CD14-positive monocyte (primary cell): Measurements from ENCODE around the gene AGPAT3. TPM values are rescaled to one million over a fixed set of nuclear protein-coding genes. Genes with fewer than 3 reads are reported as not detected.

Source experiments
- DNase-seq, 3 donors: peaks; one replicate each; pipeline ENCODE4 v3.0.0-alpha.2; 2011 to 2022
- H2AFZ ChIP-seq: 2 replicates; pipeline ENCODE4 v1.6.0; 2012; ENCODE audit warnings: mild to moderate bottlenecking, low read depth, low read length, inconsistent platforms; ENCODE audit not compliant: insufficient read depth, poor library complexity, severe bottlenecking
- H3K27ac ChIP-seq, 2 donors: 1 replicate in 1 of 2; 2 replicates in 1 of 2; pipeline ENCODE4 v1.5.1; 2012 to 2013; ENCODE audit warnings: low read length in 2 of 2, control low read depth in 1 of 2, inconsistent platforms in 1 of 2, low read depth in 1 of 2, mild to moderate bottlenecking in 1 of 2
- H3K27me3 ChIP-seq, 2 donors: one replicate each; pipeline versions ENCODE4 v1.6.0 to v1.6.1; 2011 to 2013; ENCODE audit warnings: low read length in 2 of 2; ENCODE audit not compliant: control insufficient read depth in 2 of 2, insufficient read depth in 2 of 2
- H3K36me3 ChIP-seq, 2 donors: replicated peaks in 1 of 2; 1 replicate in 1 of 2; 2 replicates in 1 of 2; pipeline versions ENCODE4 v1.5.1 to v1.6.1; 2012 to 2013; ENCODE audit warnings: low read length in 2 of 2, control low read depth in 1 of 2, inconsistent platforms in 1 of 2, mild to moderate bottlenecking in 1 of 2; ENCODE audit not compliant: insufficient read depth in 2 of 2, control insufficient read depth in 1 of 2
- H3K4me1 ChIP-seq, 2 donors: 1 replicate in 1 of 2; 2 replicates in 1 of 2; pipeline versions ENCODE4 v1.5.1 to v1.6.1; 2012 to 2013; ENCODE audit warnings: low read length in 2 of 2, control low read depth in 1 of 2, inconsistent platforms in 1 of 2, mild to moderate bottlenecking in 1 of 2, moderate library complexity in 1 of 2; ENCODE audit not compliant: insufficient read depth in 2 of 2, control insufficient read depth in 1 of 2
- H3K4me2 ChIP-seq: replicated peaks from 2 replicates; pipeline ENCODE3; 2012; ENCODE audit warnings: low read length, moderate library complexity, mild to moderate bottlenecking; ENCODE audit not compliant: poor library complexity, severe bottlenecking; ENCODE audit errors: extremely low read depth
- H3K4me3 ChIP-seq, 3 experiments: fragments of 200-600 bp in 1 of 3; sonication (generic) in 1 of 3; replicated peaks in 1 of 3; 1 replicate in 2 of 3; 2 replicates in 1 of 3; pipeline ENCODE4 v1.5.1; 2011 to 2013; ENCODE audit warnings: low read length in 3 of 3, mild to moderate bottlenecking in 3 of 3, control low read depth in 2 of 3, low read depth in 2 of 3, inconsistent platforms in 1 of 3, moderate library complexity in 1 of 3
- H3K79me2 ChIP-seq: 2 replicates; pipeline ENCODE4 v1.6.0; 2012; ENCODE audit warnings: mild to moderate bottlenecking, control low read depth, inconsistent platforms, low read length, moderate library complexity; ENCODE audit not compliant: insufficient read depth
- H3K9ac ChIP-seq: 2 replicates; pipeline ENCODE4 v1.6.0; 2017; ENCODE audit warnings: low read length, mild to moderate bottlenecking; ENCODE audit not compliant: insufficient read depth, poor library complexity, severe bottlenecking
- H3K9me3 ChIP-seq, 2 donors: replicated peaks in 1 of 2; 1 replicate in 1 of 2; 2 replicates in 1 of 2; pipeline versions ENCODE4 v1.5.1 to v1.6.1; 2012 to 2013; ENCODE audit warnings: low read length in 2 of 2, control low read depth in 1 of 2; ENCODE audit not compliant: control insufficient read depth in 1 of 2, insufficient read depth in 1 of 2
- H4K20me1 ChIP-seq: 2 replicates; pipeline ENCODE4 v1.6.0; 2012; ENCODE audit warnings: mild to moderate bottlenecking, low read length, control low read depth, moderate library complexity; ENCODE audit not compliant: insufficient read depth
- H3K27ac Mint-ChIP-seq, 7 donors: one replicate each; pipeline ENCODE4 v1.8.0; 2020; ENCODE audit warnings: mild to moderate bottlenecking in 7 of 7, mixed read lengths in 7 of 7, moderate library complexity in 6 of 7, inconsistent platforms in 2 of 7
- H3K27me3 Mint-ChIP-seq, 3 donors: one replicate each; pipeline ENCODE4 v1.8.0; 2021 to 2022; ENCODE audit warnings: low read depth in 3 of 3, mild to moderate bottlenecking in 3 of 3, mixed read lengths in 3 of 3, moderate library complexity in 3 of 3, inconsistent platforms in 1 of 3
- H3K36me3 Mint-ChIP-seq, 2 donors: one replicate each; pipeline ENCODE4 v1.8.0; 2020; ENCODE audit warnings: mixed read lengths in 2 of 2, inconsistent platforms in 1 of 2, mild to moderate bottlenecking in 1 of 2
- H3K4me1 Mint-ChIP-seq: one replicate; pipeline ENCODE4 v1.8.0; 2020; ENCODE audit warnings: mild to moderate bottlenecking, mixed read lengths
- H3K4me3 Mint-ChIP-seq, 2 donors: one replicate each; pipeline ENCODE4 v1.8.0; 2020; ENCODE audit warnings: mild to moderate bottlenecking in 2 of 2, mixed read lengths in 2 of 2, moderate library complexity in 1 of 2
- H3K9me3 Mint-ChIP-seq, 7 donors: one replicate each; pipeline ENCODE4 v1.8.0; 2020 to 2022; ENCODE audit warnings: mixed read lengths in 7 of 7, mild to moderate bottlenecking in 6 of 7, moderate library complexity in 6 of 7, inconsistent platforms in 2 of 7
- CTCF ChIP-seq: fragments of 200-600 bp; IDR thresholded peaks from one replicate; pipeline ENCODE4 v1.8.0; 2022; ENCODE audit warnings: antibody characterized with exemption, mild to moderate bottlenecking
- WGBS: methylation state at CpG from one replicate; pipeline ENCODE4 v1.1.5; 2013; ENCODE audit warnings: missing lambda C conversion rate; ENCODE audit not compliant: insufficient coverage; 5-methylcytosine and 5-hydroxymethylcytosine counted together
- intact Hi-C, 2 donors: fragments of 100-400 bp; cut with micrococcal nuclease; formaldehyde crosslinking; loops; one replicate each; pipeline versions ENCODE4 v1.15.0 to v1.15.1; 2023
- polyA plus RNA-seq, 3 donors: library from polyadenylated mRNA; depleted of rRNA in 1 of 3; unstranded in 2 of 3; stranded (reverse) in 1 of 3; fragments of 300-500 nt in 2 of 3; fragments of >200 nt in 1 of 3; fragmentation: Illumina TruSeq in 2 of 3; gene quantifications; 1 replicate in 2 of 3; 2 replicates in 1 of 3; pipeline ENCODE4 v1.2.3, GENCODE V29; 2012 to 2021

AGPAT3 gene
- polyA plus RNA-seq, 3 donors: 24.9 to 49.3 (median 26.2) TPM

- peaks cover 33 to 49% of the 10 kb centered on the region in 2 donors for H3K36me3 Mint-ChIP-seq
- 98% methylated on average over 11 of the region's 11 CpGs for WGBS
- intact Hi-C loops: no loop called here
- peak overlapping the region in 1 of 7 donors; percentile 49 for H3K27ac Mint-ChIP-seq
- Histone ChIP-seq H4K20me1 (peaks cover 100% of the 10 kb centered on the region), H2AFZ (no peak overlapping the region), H3K4me3 (no peak overlapping the region), H3K9me3 (peaks cover 0 to 4% of the 10 kb centered on the region in 2 donors), H3K9ac (no peak overlapping the region), H3K4me1 (no peaks in the 10 kb centered on the region), H3K27me3 (no peaks in the 10 kb centered on the region), H3K79me2 (peaks cover 73% of the 10 kb centered on the region), H3K4me2 (no peak overlapping the region), H3K27ac (no peak overlapping the region), H3K36me3 (peaks cover under 1 to 79% of the 10 kb centered on the region in 2 donors)
- H3K4me1 Mint-ChIP-seq: peaks cover 2% of the 10 kb centered on the region
- no peak overlapping the region for H3K4me3 Mint-ChIP-seq
- DNase-seq: no peak
- H3K27me3 Mint-ChIP-seq: peaks cover 0 to 2% (median 0%) of the 10 kb centered on the region in 3 donors
- peaks cover 0 to 4% (median 1%) of the 10 kb centered on the region in 7 donors for H3K9me3 Mint-ChIP-seq
- no peak for TF ChIP-seq CTCF
Observed at GRCh38 chr21:43954042-43954441, 89.0 kb downstream of the AGPAT3 start.

- H3K4me2 ChIP-seq: no peak overlapping the region
- WGBS: 97% methylated on average over 19 of the region's 19 CpGs
Observed at GRCh38 chr21:43954896-43955295, 89.9 kb downstream of the AGPAT3 start.

More at GRCh38 chr21:43954896-43955295, 89.9 kb downstream of the AGPAT3 start:
- Histone ChIP-seq H3K27ac (no peak overlapping the region), H3K4me1 (no peaks in the 10 kb centered on the region), H3K36me3 (peaks cover 6 to 79% of the 10 kb centered on the region in 2 donors), H3K9ac (no peak overlapping the region), H2AFZ (no peak overlapping the region), H3K27me3 (no peaks in the 10 kb centered on the region), H3K79me2 (peaks cover 65% of the 10 kb centered on the region), H3K9me3 (no peaks in the 10 kb centered on the region), H3K4me3 (no peak overlapping the region), H4K20me1 (peaks cover 100% of the 10 kb centered on the region)
- Mint-ChIP-seq H3K4me1 (peaks cover under 1% of the 10 kb centered on the region), H3K27me3 (no peaks in the 10 kb centered on the region), H3K4me3 (no peak overlapping the region), H3K9me3 (no peaks in the 10 kb centered on the region), H3K36me3 (peaks cover 29 to 40% of the 10 kb centered on the region in 2 donors), H3K27ac (no peak overlapping the region)
- intact Hi-C loops: no loop called here
- no peak for DNase-seq
- TF ChIP-seq CTCF: no peak
